ENCODE measurements around the gene TULP4. TPM values are rescaled to one million over a fixed set of nuclear protein-coding genes. Genes with fewer than 3 reads are reported as not detected.

TULP4 gene
- total and polyA plus RNA-seq, 4 experiments from 2014 or later, result 14.8 to 94.1 (median 63.6) TPM

DNA sequence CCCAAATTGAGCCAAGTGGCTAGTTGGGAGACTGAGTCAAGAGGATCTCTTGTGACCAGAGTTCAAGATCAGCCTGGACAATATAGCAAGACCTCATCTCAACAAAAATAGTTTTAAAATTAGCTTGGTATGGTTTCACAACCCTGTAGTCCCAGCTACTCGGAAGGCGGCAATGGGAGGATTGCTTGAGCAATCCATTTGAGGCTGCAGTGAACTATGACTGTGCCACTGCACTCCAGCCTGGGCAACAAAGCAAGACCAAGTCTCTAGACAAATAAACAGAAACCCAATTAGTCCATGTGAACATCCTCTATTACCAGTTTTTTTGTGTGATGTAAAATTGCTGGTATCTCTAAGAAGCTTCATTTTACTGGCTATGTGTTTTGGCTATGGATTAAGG lies 106.2 kb downstream of the TULP4 start:
- ChIA-PET CTCF (ENCODE audit: partially characterized antibody) (interaction anchor here (0.6 to 1.7 kb wide), 2 partner anchors 16 to 197 kb away, joined by 4 to 5 read pairs; no protein-coding TSS in a partner anchor), POLR2A (ENCODE audit: partially characterized antibody) (no interaction called here)
- no peaks in the 10 kb centered on the region for H3K4me1 ChIP-seq (ENCODE audit: insufficient read depth, low read length)
- peaks cover 0 to 6% (median 0%) of the 10 kb centered on the region in 8 donors for H3K9me3 Mint-ChIP-seq
- H3K4me1 Mint-ChIP-seq, result no peaks in the 10 kb centered on the region
- H3K4me3 ChIP-seq (ENCODE audit: low read length in 2 of 2), result no peak overlapping the region
- H3K27me3 ChIP-seq (ENCODE audit: insufficient read depth, low read length), result no peaks in the 10 kb centered on the region
- H3K36me3 ChIP-seq (ENCODE audit: insufficient read depth, low read length), result no peaks in the 10 kb centered on the region
- no peak overlapping the region for H3K27ac ChIP-seq (ENCODE audit: low read depth, low read length)
- H3K36me3 Mint-ChIP-seq, result peaks cover 26 to 40% of the 10 kb centered on the region in 2 donors
- no peaks in the 10 kb centered on the region for H3K27me3 Mint-ChIP-seq
- H3K9me3 ChIP-seq (ENCODE audit: control insufficient read depth in 1 of 2, low read length in 2 of 2), result no peaks in the 10 kb centered on the region
- no peak overlapping the region for H3K27ac Mint-ChIP-seq
- DNase-seq, result no peak
- H3K4me3 Mint-ChIP-seq, result no peak overlapping the region
- intact Hi-C loops (cut with micrococcal nuclease), result no loop called here

DNA sequence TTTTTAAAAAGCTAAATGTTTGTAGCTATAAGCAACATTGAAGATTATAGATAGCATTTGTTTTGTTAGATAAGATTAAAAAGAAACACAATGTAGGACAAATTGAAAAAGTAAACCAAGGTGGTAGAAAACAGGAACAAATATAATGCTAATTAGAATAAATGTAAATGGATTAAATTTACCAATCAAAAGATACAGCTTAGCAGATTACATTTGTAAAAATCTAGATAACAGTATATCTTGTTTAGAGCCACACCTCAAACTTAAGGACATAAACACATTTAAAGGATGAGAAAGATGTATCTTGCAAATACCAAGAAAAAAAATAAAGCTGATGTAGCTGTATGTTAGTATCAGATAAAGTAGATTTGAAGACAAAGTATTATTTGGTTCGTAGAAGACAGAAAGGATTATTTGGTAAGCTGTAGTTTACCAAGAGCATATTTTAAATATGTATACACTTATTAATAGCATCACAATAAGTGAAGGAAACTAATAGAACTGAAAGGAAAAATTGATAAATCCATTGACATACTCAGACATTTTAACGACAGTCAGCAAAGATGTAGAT lies 107.2 kb downstream of the TULP4 start:
- H3K27ac ChIP-seq (ENCODE audit: low read depth, low read length), result no peak overlapping the region
- H3K27me3 ChIP-seq (ENCODE audit: insufficient read depth, low read length), result no peaks in the 10 kb centered on the region
- no peak overlapping the region for H3K4me3 ChIP-seq (ENCODE audit: low read length in 2 of 2)
- CTCF ChIA-PET (ENCODE audit: partially characterized antibody), result interaction anchor here (1.7 kb wide), 1 partner anchor 198 kb away, joined by 5 read pairs; no protein-coding TSS in a partner anchor
- POLR2A ChIA-PET (ENCODE audit: partially characterized antibody), result no interaction called here
- peaks cover 0 to 6% (median 0%) of the 10 kb centered on the region in 8 donors for H3K9me3 Mint-ChIP-seq
- intact Hi-C loops (cut with micrococcal nuclease), result no loop called here
- H3K9me3 ChIP-seq (ENCODE audit: control insufficient read depth in 1 of 2, low read length in 2 of 2), result no peaks in the 10 kb centered on the region
- no peaks in the 10 kb centered on the region for H3K4me1 ChIP-seq (ENCODE audit: insufficient read depth, low read length)
- H3K27ac Mint-ChIP-seq, result no peak overlapping the region
- no peaks in the 10 kb centered on the region for H3K27me3 Mint-ChIP-seq
- H3K36me3 ChIP-seq (ENCODE audit: insufficient read depth, low read length), result no peaks in the 10 kb centered on the region
- H3K4me1 Mint-ChIP-seq, result no peaks in the 10 kb centered on the region
- H3K36me3 Mint-ChIP-seq, result peaks cover 22 to 31% of the 10 kb centered on the region in 2 donors
- H3K4me3 Mint-ChIP-seq, result no peak overlapping the region
- DNase-seq, result no peak

- H3K4me1 ChIP-seq (ENCODE audit: insufficient read depth, low read length), result no peaks in the 10 kb centered on the region
- no peak overlapping the region for H3K4me3 ChIP-seq (ENCODE audit: low read length in 2 of 2)
- no peak for DNase-seq
- no peaks in the 10 kb centered on the region for H3K27me3 Mint-ChIP-seq
- ChIA-PET POLR2A (ENCODE audit: partially characterized antibody) (no interaction called here), CTCF (ENCODE audit: partially characterized antibody) (no interaction called here)
- no peak overlapping the region for H3K4me3 Mint-ChIP-seq
- H3K36me3 Mint-ChIP-seq, result peaks cover 14 to 26% of the 10 kb centered on the region in 2 donors
- H3K9me3 Mint-ChIP-seq, result peaks cover 0 to 6% (median 0%) of the 10 kb centered on the region in 8 donors
- H3K36me3 ChIP-seq (ENCODE audit: insufficient read depth, low read length), result no peaks in the 10 kb centered on the region
- H3K9me3 ChIP-seq (ENCODE audit: control insufficient read depth in 1 of 2, low read length in 2 of 2), result no peaks in the 10 kb centered on the region
- H3K27me3 ChIP-seq (ENCODE audit: insufficient read depth, low read length), result no peaks in the 10 kb centered on the region
- H3K27ac Mint-ChIP-seq, result peak overlapping the region in 1 of 7 donors; percentile 4
- no peaks in the 10 kb centered on the region for H3K4me1 Mint-ChIP-seq
- H3K27ac ChIP-seq (ENCODE audit: low read depth, low read length), result no peak overlapping the region
- intact Hi-C loops (cut with micrococcal nuclease), result no loop called here
These were observed 109.1 kb downstream of the TULP4 start for GRCh38 chr6:158421381-158421780.

GRCh38 chr6:158422629-158423238 lies 110.5 kb downstream of the TULP4 start:
- Mint-ChIP-seq H3K36me3 (peaks cover 7 to 14% of the 10 kb centered on the region in 2 donors), H3K27ac (no peak overlapping the region), H3K27me3 (no peaks in the 10 kb centered on the region), H3K4me1 (peaks cover 0 to 3% (median 0%) of the 10 kb centered on the region in 4 donors), H3K9me3 (peaks cover 0 to 2% (median under 1%) of the 10 kb centered on the region in 8 donors), H3K4me3 (no peak overlapping the region)
- DNase-seq, result no peak
- POLR2A ChIA-PET (ENCODE audit: partially characterized antibody), result no interaction called here
- no peaks in the 10 kb centered on the region for H3K27me3 ChIP-seq (ENCODE audit: insufficient read depth, low read length)
- no peaks in the 10 kb centered on the region for H3K9me3 ChIP-seq (ENCODE audit: control insufficient read depth in 1 of 2, low read length in 2 of 2)
- intact Hi-C loops (cut with micrococcal nuclease), result no loop called here
- H3K4me1 ChIP-seq (ENCODE audit: insufficient read depth, low read length), result no peaks in the 10 kb centered on the region
- H3K27ac ChIP-seq (ENCODE audit: low read depth, low read length), result no peak overlapping the region
- CTCF ChIA-PET (ENCODE audit: partially characterized antibody), result no interaction called here
- H3K36me3 ChIP-seq (ENCODE audit: insufficient read depth, low read length), result no peaks in the 10 kb centered on the region
- no peak overlapping the region for H3K4me3 ChIP-seq (ENCODE audit: low read length in 2 of 2)

DNA sequence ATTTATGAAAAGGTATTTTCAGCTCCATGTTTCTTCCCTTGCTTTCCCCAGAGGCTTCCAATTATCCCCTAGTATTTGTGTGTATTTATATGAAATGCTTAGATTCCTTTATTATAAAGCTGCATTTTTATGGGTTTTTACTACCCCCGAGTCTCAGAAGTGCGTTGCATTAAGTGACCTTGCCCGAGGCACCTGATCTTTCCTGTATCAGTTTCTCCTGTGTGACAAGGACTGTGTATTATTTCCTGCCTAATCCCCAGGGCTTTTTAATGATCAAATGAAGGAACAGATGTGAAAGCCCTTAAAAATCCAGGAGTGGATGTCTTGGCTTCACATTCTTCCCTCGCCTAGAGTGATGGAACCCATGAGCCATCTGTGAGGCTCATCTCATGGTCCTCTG lies 118.8 kb downstream of the TULP4 start:
- intact Hi-C loops (cut with micrococcal nuclease), result no loop called here
- CTCF ChIA-PET (ENCODE audit: partially characterized antibody), result interaction anchor here (1.4 kb wide), 1 partner anchor 210 kb away, joined by 3 read pairs; no protein-coding TSS in a partner anchor
- no peaks in the 10 kb centered on the region for H3K36me3 ChIP-seq (ENCODE audit: insufficient read depth, low read length)

GRCh38 chr6:158431560-158431959 lies 119.3 kb downstream of the TULP4 start:
- POLR2A ChIA-PET (ENCODE audit: partially characterized antibody), result no interaction called here
- Mint-ChIP-seq H3K4me3 (no peak overlapping the region), H3K27ac (no peak overlapping the region), H3K9me3 (peaks cover 0 to 2% (median 0%) of the 10 kb centered on the region in 8 donors), H3K36me3 (peaks cover 37 to 48% of the 10 kb centered on the region in 2 donors), H3K4me1 (peaks cover 0 to 3% (median 0%) of the 10 kb centered on the region in 4 donors), H3K27me3 (no peaks in the 10 kb centered on the region)
- H3K27me3 ChIP-seq (ENCODE audit: insufficient read depth, low read length), result no peaks in the 10 kb centered on the region
- H3K4me3 ChIP-seq (ENCODE audit: low read length in 2 of 2), result no peak overlapping the region
- intact Hi-C loops (cut with micrococcal nuclease), result no loop called here
- DNase-seq, result no peak
- no peaks in the 10 kb centered on the region for H3K36me3 ChIP-seq (ENCODE audit: insufficient read depth, low read length)
- CTCF ChIA-PET (ENCODE audit: partially characterized antibody), result no interaction called here
- H3K9me3 ChIP-seq (ENCODE audit: control insufficient read depth in 1 of 2, low read length in 2 of 2), result no peaks in the 10 kb centered on the region
- no peak overlapping the region for H3K27ac ChIP-seq (ENCODE audit: low read depth, low read length)
- H3K4me1 ChIP-seq (ENCODE audit: insufficient read depth, low read length), result no peaks in the 10 kb centered on the region

More for the DNA sequence above, 118.8 kb downstream of the TULP4 start:
- no peaks in the 10 kb centered on the region for H3K27me3 Mint-ChIP-seq
- H3K9me3 Mint-ChIP-seq, result peaks cover 0 to 2% (median 0%) of the 10 kb centered on the region in 8 donors
- no peak overlapping the region for H3K4me3 Mint-ChIP-seq
- peak overlapping the region in 1 of 7 donors; percentile 18 for H3K27ac Mint-ChIP-seq
- no peak overlapping the region for H3K4me3 ChIP-seq (ENCODE audit: low read length in 2 of 2)
- H3K4me1 Mint-ChIP-seq, result peaks cover 0 to 3% (median 0%) of the 10 kb centered on the region in 4 donors
- no peaks in the 10 kb centered on the region for H3K9me3 ChIP-seq (ENCODE audit: control insufficient read depth in 1 of 2, low read length in 2 of 2)
- no peaks in the 10 kb centered on the region for H3K27me3 ChIP-seq (ENCODE audit: insufficient read depth, low read length)
- H3K4me1 ChIP-seq (ENCODE audit: insufficient read depth, low read length), result no peaks in the 10 kb centered on the region
- no peak overlapping the region for H3K27ac ChIP-seq (ENCODE audit: low read depth, low read length)
- POLR2A ChIA-PET (ENCODE audit: partially characterized antibody), result no interaction called here
- DNase-seq, result no peak
- peaks cover 37 to 50% of the 10 kb centered on the region in 2 donors for H3K36me3 Mint-ChIP-seq

- no peak for DNase-seq
- intact Hi-C loops (cut with micrococcal nuclease), result no loop called here
- Histone ChIP-seq H3K9me3 (ENCODE audit: control insufficient read depth in 1 of 2, low read length in 2 of 2) (no peaks in the 10 kb centered on the region), H3K4me3 (ENCODE audit: low read length in 2 of 2) (no peak overlapping the region), H3K4me1 (ENCODE audit: insufficient read depth, low read length) (no peaks in the 10 kb centered on the region), H3K36me3 (ENCODE audit: insufficient read depth, low read length) (no peaks in the 10 kb centered on the region), H3K27ac (ENCODE audit: low read depth, low read length) (no peak overlapping the region), H3K27me3 (ENCODE audit: insufficient read depth, low read length) (no peaks in the 10 kb centered on the region)
- H3K27ac Mint-ChIP-seq, result no peak overlapping the region
- H3K9me3 Mint-ChIP-seq, result no peaks in the 10 kb centered on the region
- no peaks in the 10 kb centered on the region for H3K27me3 Mint-ChIP-seq
- H3K36me3 Mint-ChIP-seq, result peaks cover 29 to 35% of the 10 kb centered on the region in 2 donors
- peaks cover 0 to 3% (median under 1%) of the 10 kb centered on the region in 4 donors for H3K4me1 Mint-ChIP-seq
- ChIA-PET CTCF (ENCODE audit: partially characterized antibody) (no interaction called here), POLR2A (ENCODE audit: partially characterized antibody) (no interaction called here)
- H3K4me3 Mint-ChIP-seq, result no peak overlapping the region
These were observed 125.3 kb downstream of the TULP4 start for GRCh38 chr6:158437571-158437970.

All from CD4-positive, alpha-beta memory T cell (primary cell).